HepG2 (cell line): ENCODE measurements around the gene SMIM13. TPM values are rescaled to one million over a fixed set of nuclear protein-coding genes. Genes with fewer than 3 reads are reported as not detected.

Experiments used
- CBX5 ChIP-seq: sonication (generic); formaldehyde crosslinking; IDR thresholded peaks from 2 replicates; pipeline ENCODE4 v1.4.0; 2020; ENCODE audit warnings: missing genetic modification reagents, borderline replicate concordance
- DMTF1 ChIP-seq: sonication (generic); formaldehyde crosslinking; IDR thresholded peaks from 2 replicates; pipeline ENCODE4 v1.4.0; 2020; ENCODE audit warnings: mild to moderate bottlenecking, missing genetic modification reagents
- ESRRA ChIP-seq: sonication (generic); formaldehyde crosslinking; IDR thresholded peaks from 2 replicates; pipeline ENCODE4 v1.5.1; 2020; ENCODE audit warnings: mild to moderate bottlenecking, low read depth, missing genetic modification reagents
- FOXA1 ChIP-seq, 2 experiments: fragments of 450-650 bp in 1 of 2; sonication (generic) in 1 of 2; formaldehyde crosslinking in 1 of 2; IDR thresholded peaks; 2 replicates each; pipeline versions ENCODE4 v1.4.0 to v1.6.1; 2016 to 2020; ENCODE audit warnings: missing genetic modification reagents in 1 of 2
- HIC2 ChIP-seq: sonication (generic); formaldehyde crosslinking; IDR thresholded peaks from 2 replicates; pipeline ENCODE4 v1.9.0; 2022; ENCODE audit warnings: low read depth, missing genetic modification reagents
- LCORL ChIP-seq, 2 experiments: fragments of 450-650 bp in 1 of 2; sonication (generic) in 1 of 2; formaldehyde crosslinking in 1 of 2; IDR thresholded peaks; 2 replicates each; pipeline versions ENCODE4 v1.5.0 to v1.6.1; 2017 to 2020; ENCODE audit warnings: antibody characterized with exemption in 1 of 2, missing genetic modification reagents in 1 of 2
- PPARG ChIP-seq: conservative IDR thresholded peaks from 2 replicates; pipeline ENCODE4 v1.6.1; 2016; ENCODE audit warnings: missing biosample characterization, missing genetic modification reagents
- PRDM4 ChIP-seq: sonication (generic); formaldehyde crosslinking; IDR thresholded peaks from 2 replicates; pipeline ENCODE4 v1.9.0; 2021; ENCODE audit warnings: missing genetic modification reagents, borderline replicate concordance
- SAFB2 ChIP-seq: sonication (generic); formaldehyde crosslinking; IDR thresholded peaks from 2 replicates; pipeline ENCODE4 v1.5.1; 2020; ENCODE audit warnings: missing genetic modification reagents, low read depth, mild to moderate bottlenecking, borderline replicate concordance
- TFDP2 ChIP-seq: sonication (generic); formaldehyde crosslinking; IDR thresholded peaks from 2 replicates; pipeline ENCODE4 v1.4.0; 2020; ENCODE audit warnings: missing genetic modification reagents
- YEATS2 ChIP-seq: sonication (generic); formaldehyde crosslinking; IDR thresholded peaks from 2 replicates; pipeline ENCODE4 v1.4.0; 2020; ENCODE audit warnings: missing genetic modification reagents, borderline replicate concordance
- ZBTB7B ChIP-seq: sonication (generic); formaldehyde crosslinking; IDR thresholded peaks from 2 replicates; pipeline ENCODE4 v1.4.0; 2020; ENCODE audit warnings: missing genetic modification reagents
- ZNF121 ChIP-seq: sonication (generic); formaldehyde crosslinking; IDR thresholded peaks from 2 replicates; pipeline ENCODE4 v1.5.0; 2020; ENCODE audit warnings: mild to moderate bottlenecking, missing genetic modification reagents
- ZNF136 ChIP-seq: sonication (generic); formaldehyde crosslinking; IDR thresholded peaks from 2 replicates; pipeline ENCODE4 v1.8.1; 2022; ENCODE audit warnings: low read depth, mild to moderate bottlenecking, moderate library complexity, missing genetic modification reagents
- ZNF574 ChIP-seq: sonication (generic); formaldehyde crosslinking; IDR thresholded peaks from 2 replicates; pipeline ENCODE4 v1.4.0; 2020; ENCODE audit warnings: missing genetic modification reagents
- ZNF652 ChIP-seq: IDR thresholded peaks from 2 replicates; pipeline ENCODE4 v1.6.1; 2016; ENCODE audit warnings: low read depth, borderline replicate concordance
- polyA plus RNA-seq, 8 experiments: library from polyadenylated mRNA; depleted of rRNA in 3 of 8; stranded (reverse) in 7 of 8; unstranded in 1 of 8; fragments of >200 nt; fragmentation: Illumina TruSeq in 4 of 8; extraction: Trizol in 4 of 8; gene quantifications; 2 replicates each; pipeline versions ENCODE4 v1.2.1 to v1.2.3, GENCODE V29; 2011 to 2016; ENCODE audit warnings: low read depth in 4 of 8, missing spikeins in 1 of 8, mixed read lengths in 1 of 8; ENCODE audit not compliant: insufficient read depth in 1 of 8
- total RNA-seq, 5 experiments: library from RNA; depleted of rRNA; stranded (reverse); fragments of >200 nt; fragmentation: Illumina TruSeq; extraction: Trizol; gene quantifications; 2 replicates each; pipeline ENCODE4 v1.2.3, GENCODE V29; 2016; ENCODE audit warnings: low read depth in 1 of 5

Gene SMIM13
- total and polyA plus RNA-seq, 2 of the 13 experiments (the other 11 are each of a cell fraction or from before 2014, with no cell fraction given), result 2.7 to 10.2 TPM

GRCh38 chr6:11067348-11067747, 26.3 kb upstream of the SMIM13 start (continued):
- no peak for TF ChIP-seq TFDP2 (CRISPR knock-in tag)
- TF ChIP-seq LCORL (IDR thresholded peaks at IDR 0.05), result no peak
- TF ChIP-seq LCORL (CRISPR knock-in tag; IDR thresholded peaks at IDR 0.05), result no peak
- no peak for TF ChIP-seq ESRRA (CRISPR knock-in tag)
- no peak for TF ChIP-seq ZNF136
- no peak for TF ChIP-seq PRDM4 (CRISPR knock-in tag)
- no peak for TF ChIP-seq SAFB2 (CRISPR knock-in tag)
- no peak for TF ChIP-seq ZBTB7B (CRISPR knock-in tag)
- peak; percentile 39; the same call in 1 of the 2 replicates for TF ChIP-seq ZNF574 (CRISPR knock-in tag)
- TF ChIP-seq ZNF652 (CRISPR knock-in tag), result no peak
- TF ChIP-seq DMTF1 (CRISPR knock-in tag), result no peak
- TF ChIP-seq CBX5 (CRISPR knock-in tag), result no peak
- TF ChIP-seq YEATS2 (CRISPR knock-in tag), result no peak; the same call in 1 of the 2 replicates
- TF ChIP-seq FOXA1 (IDR thresholded peaks at IDR 0.05), result no peak
- no peak for TF ChIP-seq FOXA1 (CRISPR knock-in tag; IDR thresholded peaks at IDR 0.05)
- TF ChIP-seq PPARG (CRISPR knock-in tag), result no peak
- TF ChIP-seq HIC2, result no peak
- TF ChIP-seq ZNF121 (CRISPR knock-in tag), result no peak
